IMR-90 (cell line): ENCODE results near the gene KAT6B.
"Not testable (repeated sequence)": the region's sequence is repeated elsewhere in the genome, so short reads cannot be mapped to it uniquely, and the experiment has no call there.

Experiments used
- BHLHE40 ChIP-seq: fragments of 150-350 bp; IDR thresholded peaks from 2 replicates; pipeline ENCODE4 v1.6.1; 2016; ENCODE audit warnings: mild to moderate bottlenecking, low read depth, low read length
- CEBPB ChIP-seq: IDR thresholded peaks from 2 replicates; pipeline ENCODE4 v1.6.1; 2012; ENCODE audit warnings: low read depth, low read length, improper control_type of control experiment
- CHD1 ChIP-seq: IDR thresholded peaks from 2 replicates; pipeline ENCODE4 v1.6.1; 2012; ENCODE audit warnings: low read depth, low read length, improper control_type of control experiment
- ELK1 ChIP-seq: fragments of 150-350 bp; IDR thresholded peaks from 2 replicates; pipeline ENCODE4 v1.6.1; 2016; ENCODE audit warnings: low read depth, mild to moderate bottlenecking, low read length, moderate library complexity, borderline replicate concordance
- POLR2A ChIP-seq: IDR thresholded peaks from 2 replicates; pipeline ENCODE4 v1.6.1; 2012; ENCODE audit warnings: mild to moderate bottlenecking, low read depth, low read length
- SMC3 ChIP-seq: fragments of 150-350 bp; IDR thresholded peaks from 2 replicates; pipeline ENCODE4 v1.6.1; 2016; ENCODE audit warnings: low read depth, mild to moderate bottlenecking, antibody characterized with exemption, low read length, moderate library complexity
- TF ChIP-seq, protein P1 (sequence below): conservative IDR thresholded peaks from 2 replicates; pipeline ENCODE4 v1.5.1; 2012; ENCODE audit warnings: mild to moderate bottlenecking, low read depth, low read length, improper control_type of control experiment

DNA sequence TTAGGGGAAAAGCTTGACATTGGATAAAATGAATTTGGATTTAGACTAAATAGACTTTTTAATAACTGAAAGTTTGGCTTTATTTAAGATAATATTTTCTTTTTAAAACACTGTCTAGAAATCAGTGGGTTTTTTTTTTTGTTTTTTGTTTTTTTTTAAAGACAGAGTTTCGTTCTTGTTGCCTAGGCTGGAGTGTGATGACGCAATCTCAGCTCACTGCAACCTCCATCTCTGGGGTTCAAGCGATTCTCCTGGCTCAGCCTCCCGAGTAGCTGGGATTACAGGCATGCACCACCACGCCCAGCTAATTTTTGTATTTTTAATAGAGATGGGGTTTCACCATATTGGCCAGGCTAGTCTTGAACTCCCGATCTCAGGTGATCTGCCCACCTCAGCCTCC lies 66.9 kb downstream of the KAT6B start:
- TF ChIP-seq, protein P1, sequence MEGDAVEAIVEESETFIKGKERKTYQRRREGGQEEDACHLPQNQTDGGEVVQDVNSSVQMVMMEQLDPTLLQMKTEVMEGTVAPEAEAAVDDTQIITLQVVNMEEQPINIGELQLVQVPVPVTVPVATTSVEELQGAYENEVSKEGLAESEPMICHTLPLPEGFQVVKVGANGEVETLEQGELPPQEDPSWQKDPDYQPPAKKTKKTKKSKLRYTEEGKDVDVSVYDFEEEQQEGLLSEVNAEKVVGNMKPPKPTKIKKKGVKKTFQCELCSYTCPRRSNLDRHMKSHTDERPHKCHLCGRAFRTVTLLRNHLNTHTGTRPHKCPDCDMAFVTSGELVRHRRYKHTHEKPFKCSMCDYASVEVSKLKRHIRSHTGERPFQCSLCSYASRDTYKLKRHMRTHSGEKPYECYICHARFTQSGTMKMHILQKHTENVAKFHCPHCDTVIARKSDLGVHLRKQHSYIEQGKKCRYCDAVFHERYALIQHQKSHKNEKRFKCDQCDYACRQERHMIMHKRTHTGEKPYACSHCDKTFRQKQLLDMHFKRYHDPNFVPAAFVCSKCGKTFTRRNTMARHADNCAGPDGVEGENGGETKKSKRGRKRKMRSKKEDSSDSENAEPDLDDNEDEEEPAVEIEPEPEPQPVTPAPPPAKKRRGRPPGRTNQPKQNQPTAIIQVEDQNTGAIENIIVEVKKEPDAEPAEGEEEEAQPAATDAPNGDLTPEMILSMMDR, result not testable (repeated sequence)
- not testable (repeated sequence) for TF ChIP-seq ELK1, POLR2A, SMC3, CHD1, BHLHE40
- peak; percentile 50 for TF ChIP-seq CEBPB
